Coronary artery (tissue), 2 donors: ENCODE data around the gene IPPK.
A peak's percentile ranks its signal among the peaks of the same experiment; 100 is the strongest.

ENCODE experiments used
- DNase-seq: peaks from one replicate; pipeline ENCODE4 v3.0.0-alpha.2; 2017; ENCODE audit warnings: low spot score
- H3K27ac ChIP-seq, 2 donors: fragments of 200-600 bp; sonication (generic); one replicate each; pipeline ENCODE4 v1.5.1; 2016 to 2019
- H3K4me3 ChIP-seq: fragments of 200-600 bp; sonication (generic); 2 replicates; pipeline ENCODE4 v1.5.1; 2016; ENCODE audit warnings: mild to moderate bottlenecking, moderate library complexity
- CTCF ChIP-seq: fragments of 200-600 bp; sonication (generic); IDR thresholded peaks from one replicate; pipeline ENCODE4 v1.5.1; 2019; ENCODE audit warnings: antibody characterized with exemption

The IPPK gene

GRCh38 chr9:92658176-92658575, 11.8 kb downstream of the IPPK start:
- no peak for DNase-seq
- H3K4me3 ChIP-seq, result no peak overlapping the region
- no peak overlapping the region for H3K27ac ChIP-seq
- TF ChIP-seq CTCF, result no peak

- H3K27ac ChIP-seq, result no peak overlapping the region
- TF ChIP-seq CTCF, result no peak
- no peak for DNase-seq
- no peak overlapping the region for H3K4me3 ChIP-seq
Measured at GRCh38 chr9:92657296-92658094, 12.4 kb downstream of the IPPK start.

GRCh38 chr9:92656537-92656925, 13.4 kb downstream of the IPPK start:
- DNase-seq, result no peak
- Histone ChIP-seq H3K4me3 (no peak overlapping the region), H3K27ac (no peak overlapping the region)
- TF ChIP-seq CTCF, result no peak

- no peak for DNase-seq
- Histone ChIP-seq H3K27ac (no peak overlapping the region), H3K4me3 (no peak overlapping the region)
- no peak for TF ChIP-seq CTCF
Measured at GRCh38 chr9:92655896-92656536, 13.9 kb downstream of the IPPK start.

- Histone ChIP-seq H3K4me3 (no peak overlapping the region), H3K27ac (peak overlapping the region in 1 of 2 donors; percentile 65)
- no peak for TF ChIP-seq CTCF
- no peak for DNase-seq
Measured at GRCh38 chr9:92655366-92655765, 14.6 kb downstream of the IPPK start.

- no peak for DNase-seq
Measured at GRCh38 chr9:92654481-92655301, 15.2 kb downstream of the IPPK start.

More at GRCh38 chr9:92654481-92655301, 15.2 kb downstream of the IPPK start:
- Histone ChIP-seq H3K4me3 (no peak overlapping the region), H3K27ac (peak overlapping the region in 1 of 2 donors; percentile 65)
- no peak for TF ChIP-seq CTCF
